Pancreas (tissue), 10 donors: ENCODE results near the gene SCML2. TPM values are rescaled to one million over a fixed set of nuclear protein-coding genes. Genes with fewer than 3 reads are reported as not detected.

ENCODE experiments used
- ATAC-seq, 4 donors: fragments of 200-7000 bp; cut with Tn5 transposase; one replicate each; pipeline versions ENCODE4 v1.8.0 to v1.9.1; 2020; ENCODE audit warnings: mild to moderate bottlenecking in 4 of 4, moderate library complexity in 4 of 4
- DNase-seq, 6 donors: peaks; one replicate each; pipeline ENCODE4 v3.0.0-alpha.2; 2020
- FAIRE-seq: peaks from 2 replicates; lab custom pipeline; 2012; peaks lifted over from hg19 to GRCh38; lab: Jason Lieb, UNC
- H3K27ac ChIP-seq, 4 donors: fragments of 200-600 bp; sonication (generic); 1 replicate in 3 of 4; 2 replicates in 1 of 4; pipeline versions ENCODE4 v1.5.0 to v1.8.0; 2020
- H3K27me3 ChIP-seq, 4 donors: fragments of 200-600 bp; one replicate each; pipeline ENCODE4 v1.8.0; 2021
- H3K36me3 ChIP-seq, 3 donors: fragments of 200-600 bp; sonication (generic) in 1 of 3; one replicate each; pipeline versions ENCODE4 v1.5.0 to v1.8.0; 2020 to 2021
- H3K4me1 ChIP-seq, 3 donors: fragments of 200-600 bp; one replicate each; pipeline ENCODE4 v1.8.0; 2021
- H3K4me3 ChIP-seq, 4 donors: fragments of 200-600 bp; sonication (generic) in 2 of 4; one replicate each; pipeline versions ENCODE4 v1.5.0 to v1.8.0; 2020 to 2021
- H3K9me3 ChIP-seq, 4 donors: fragments of 200-600 bp; one replicate each; pipeline ENCODE4 v1.8.0; 2021
- WGBS, 2 donors: extraction: QIAGEN DNeasy Blood & Tissue Kit; methylation state at CpG; one replicate each; pipeline ENCODE4 v1.1.7; 2013; 5-methylcytosine and 5-hydroxymethylcytosine counted together
- intact Hi-C, 3 donors: fragments of 100-400 bp; cut with DNase I; formaldehyde crosslinking; loops; one replicate each; pipeline versions ENCODE4 v1.11.1 to v1.14.2; 2022
- polyA plus RNA-seq, 2 donors: library from polyadenylated mRNA; stranded (reverse); fragments of 200-250 nt; gene quantifications; one replicate each; pipeline ENCODE4 v1.2.3, GENCODE V29; 2013
- total RNA-seq, 6 donors: library from RNA; stranded (reverse); fragmentation: NEBNext Ultra II Directional in 4 of 6; extraction: Animal tissue kit (Norgen Biotek cat#: 25700) in 4 of 6; gene quantifications; one replicate each; pipeline versions ENCODE4 v1.2.1 to v1.2.4, GENCODE V29; 2021 to 2023
- TF ChIP-seq, protein P1 (sequence below), 4 donors: fragments of 200-600 bp; sonication (generic) in 3 of 4; IDR thresholded peaks; one replicate each; pipeline versions ENCODE4 v1.5.0 to v1.8.0; 2021; ENCODE audit warnings: antibody characterized with exemption in 4 of 4
- donor health status: healthy with polysubstance abuse.
- donor health status: DM: no; HTN: no; CAD: no; lungs with moderate emphysema.
- donor health status: DM: no; HTN: no; CAD: no.
- donor health status: control.
- donor health status: control.
- donor health status: Bipolar disorder and iron deficiency.
- donor health status: DM: yes; HTN: yes; CAD: no.
- donor health status: DM: no; HTN: no; CAD: no.
- donor health status: DM: no; HTN: no; CAD: no.
- donor health status: DM: yes; HTN: yes; CAD: no.

The SCML2 gene
- total and polyA plus RNA-seq, 8 donors = 0.63 to 2.9 (median 0.89) TPM

DNA sequence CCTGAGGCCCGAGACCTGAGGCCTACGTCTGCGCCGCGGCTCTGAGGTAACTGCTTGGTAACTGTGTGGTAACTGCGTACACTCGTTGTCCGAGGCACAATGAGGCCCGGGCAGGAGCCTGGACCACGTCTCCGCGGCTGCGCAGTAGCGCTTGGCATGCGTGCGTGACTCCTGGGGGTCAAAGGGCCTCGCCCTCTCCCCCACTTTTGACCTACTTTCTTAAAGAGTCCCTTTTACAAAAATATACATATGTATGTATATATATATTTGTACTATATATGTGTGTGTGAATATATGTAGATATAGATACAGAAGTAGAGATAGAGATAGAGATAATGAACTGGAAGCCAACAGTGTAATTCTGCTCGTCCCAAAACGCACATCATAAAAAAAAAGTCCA is 133.7 kb downstream of the SCML2 start, which contains the start of gene BEND2:
Gene BEND2, minus strand, starts transcription at position 101 of the 400 bp plus-strand sequence. CDS start 136 bp downstream, outside the sequence.
- no peak for DNase-seq
- FAIRE-seq = no peak
- H3K9me3 ChIP-seq = no peaks in the 10 kb centered on the region
- intact Hi-C loops = no loop called here
- H3K36me3 ChIP-seq = no peaks in the 10 kb centered on the region
- ATAC-seq = no peak
- H3K4me3 ChIP-seq = no peak within 1 kb of the TSS
- no peaks in the 10 kb centered on the region for H3K4me1 ChIP-seq
- no peaks in the 10 kb centered on the region for H3K27me3 ChIP-seq
- no peak within 1 kb of the TSS for H3K27ac ChIP-seq
- TF ChIP-seq, protein P1, sequence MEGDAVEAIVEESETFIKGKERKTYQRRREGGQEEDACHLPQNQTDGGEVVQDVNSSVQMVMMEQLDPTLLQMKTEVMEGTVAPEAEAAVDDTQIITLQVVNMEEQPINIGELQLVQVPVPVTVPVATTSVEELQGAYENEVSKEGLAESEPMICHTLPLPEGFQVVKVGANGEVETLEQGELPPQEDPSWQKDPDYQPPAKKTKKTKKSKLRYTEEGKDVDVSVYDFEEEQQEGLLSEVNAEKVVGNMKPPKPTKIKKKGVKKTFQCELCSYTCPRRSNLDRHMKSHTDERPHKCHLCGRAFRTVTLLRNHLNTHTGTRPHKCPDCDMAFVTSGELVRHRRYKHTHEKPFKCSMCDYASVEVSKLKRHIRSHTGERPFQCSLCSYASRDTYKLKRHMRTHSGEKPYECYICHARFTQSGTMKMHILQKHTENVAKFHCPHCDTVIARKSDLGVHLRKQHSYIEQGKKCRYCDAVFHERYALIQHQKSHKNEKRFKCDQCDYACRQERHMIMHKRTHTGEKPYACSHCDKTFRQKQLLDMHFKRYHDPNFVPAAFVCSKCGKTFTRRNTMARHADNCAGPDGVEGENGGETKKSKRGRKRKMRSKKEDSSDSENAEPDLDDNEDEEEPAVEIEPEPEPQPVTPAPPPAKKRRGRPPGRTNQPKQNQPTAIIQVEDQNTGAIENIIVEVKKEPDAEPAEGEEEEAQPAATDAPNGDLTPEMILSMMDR (IDR thresholded peaks at IDR 0.05) = no peak
- WGBS, 2 donors = 89 to 90% methylated on average over 19 of the region's 19 CpGs

- intact Hi-C loops = no loop called here
- H3K27ac ChIP-seq = no peak overlapping the region
- H3K4me3 ChIP-seq = no peak overlapping the region
- peaks cover 0 to 10% (median 0%) of the 10 kb centered on the region in 4 donors for H3K27me3 ChIP-seq
- H3K36me3 ChIP-seq = no peaks in the 10 kb centered on the region
- TF ChIP-seq, protein P1 (IDR thresholded peaks at IDR 0.05) = no peak
- H3K4me1 ChIP-seq = no peaks in the 10 kb centered on the region
- WGBS, 2 donors = 10 to 16% methylated on average over 2 of the region's 2 CpGs
- no peak for ATAC-seq
- peak; percentile 94 for FAIRE-seq
- H3K9me3 ChIP-seq = no peaks in the 10 kb centered on the region
- no peak for DNase-seq
Observed at GRCh38 chrX:18210470-18210869, 144.0 kb downstream of the SCML2 start.

GRCh38 chrX:18206657-18207056 is 147.8 kb downstream of the SCML2 start:
- H3K27me3 ChIP-seq = peaks cover 0 to 7% (median 1%) of the 10 kb centered on the region in 4 donors
- H3K4me3 ChIP-seq = no peak overlapping the region
- FAIRE-seq (no peak), ATAC-seq (no peak), DNase-seq (no peak)
- TF ChIP-seq, protein P1 (IDR thresholded peaks at IDR 0.05) = no peak
- 54 to 80% methylated on average over 7 to 8 of the region's 8 CpGs for WGBS, 2 donors
- no peaks in the 10 kb centered on the region for H3K4me1 ChIP-seq
- intact Hi-C loops = no loop called here
- no peaks in the 10 kb centered on the region for H3K36me3 ChIP-seq
- H3K27ac ChIP-seq = no peak overlapping the region
- no peaks in the 10 kb centered on the region for H3K9me3 ChIP-seq

- 65 to 73% methylated on average over 5 of the region's 5 CpGs for WGBS, 2 donors
- TF ChIP-seq, protein P1 (IDR thresholded peaks at IDR 0.05) = no peak
- no peaks in the 10 kb centered on the region for H3K4me1 ChIP-seq
- H3K4me3 ChIP-seq = no peak overlapping the region
- intact Hi-C loops = no loop called here
- peaks cover 0 to 7% (median 2%) of the 10 kb centered on the region in 4 donors for H3K27me3 ChIP-seq
- DNase-seq (no peak), ATAC-seq (no peak), FAIRE-seq (no peak)
- no peaks in the 10 kb centered on the region for H3K9me3 ChIP-seq
- H3K27ac ChIP-seq = no peak overlapping the region
- H3K36me3 ChIP-seq = no peaks in the 10 kb centered on the region
Observed at GRCh38 chrX:18203631-18204030, 150.9 kb downstream of the SCML2 start.

DNA sequence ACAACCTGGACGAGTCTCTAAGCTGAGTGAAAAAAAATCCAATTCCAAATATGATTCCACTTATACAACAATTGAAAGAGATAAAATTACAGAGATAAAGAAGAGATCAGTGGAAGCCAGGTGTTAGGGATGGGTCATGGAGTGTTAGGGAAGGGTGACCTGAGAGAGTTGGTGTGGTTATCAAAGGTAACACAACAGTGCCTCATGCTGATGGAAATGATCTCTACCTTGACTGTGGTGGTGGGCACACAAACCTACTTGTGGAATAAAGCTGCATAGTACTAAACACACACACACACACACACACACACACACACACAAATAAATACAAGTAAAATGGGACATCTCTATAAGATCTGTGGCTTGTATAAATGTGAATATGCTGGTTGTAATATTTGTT is 159.8 kb downstream of the SCML2 start:
- no peaks in the 10 kb centered on the region for H3K9me3 ChIP-seq
- H3K27ac ChIP-seq = no peak overlapping the region
- DNase-seq (no peak), FAIRE-seq (no peak), ATAC-seq (no peak)
- no peaks in the 10 kb centered on the region for H3K36me3 ChIP-seq
- WGBS, 2 donors = 37 to 63% methylated on average over 1 of the region's 1 CpG
- peaks cover 0 to 8% (median 0%) of the 10 kb centered on the region in 4 donors for H3K27me3 ChIP-seq
- intact Hi-C loops = no loop called here
- H3K4me3 ChIP-seq = no peak overlapping the region
- no peaks in the 10 kb centered on the region for H3K4me1 ChIP-seq
- TF ChIP-seq, protein P1 (IDR thresholded peaks at IDR 0.05) = no peak

Other genes with a start within 250 kb of the SCML2 start
- gene BEND2, start 133.8 kb downstream of the SCML2 start, total RNA-seq = not detected
- gene BEND2, start 133.8 kb downstream of the SCML2 start, polyA plus RNA-seq = not detected
- gene CDKL5, start 70.9 kb upstream of the SCML2 start, total RNA-seq = 10 to 100 TPM in 1 of 6 donors, 1 to 10 TPM in 5; 3.6 to 11.5 (median 4.7) TPM
- gene CDKL5, start 70.9 kb upstream of the SCML2 start, polyA plus RNA-seq = 1 to 10 TPM in 1 of 2 donors, under 1 TPM in 1; 0.76 to 1.4 TPM